C4-2B (cell line): Measurements from ENCODE around the gene SULT2B1.
"Not testable (repeated sequence)": the region's sequence is repeated elsewhere in the genome, so short reads cannot be mapped to it uniquely, and the experiment has no call there.

Experiments used
- H3K27ac ChIP-seq: fragments of 450-650 bp; 2 replicates; pipeline ENCODE4 v1.5.1; 2017
- CTCF ChIP-seq: fragments of 450-650 bp; conservative IDR thresholded peaks from 2 replicates; pipeline ENCODE4 v1.5.1; 2017; ENCODE audit warnings: mild to moderate bottlenecking
- ZFX ChIP-seq: fragments of 450-650 bp; IDR thresholded peaks from 2 replicates; pipeline ENCODE4 v1.6.1; 2017

SULT2B1 gene

GRCh38 chr19:48530770-48531169 is 21.2 kb upstream of the SULT2B1 start:
- peak overlapping the region; percentile 94 for H3K27ac ChIP-seq
- TF ChIP-seq ZFX = no peak
- no peak for TF ChIP-seq CTCF

GRCh38 chr19:48533770-48534169 is 18.2 kb upstream of the SULT2B1 start:
- no peak overlapping the region for H3K27ac ChIP-seq
- no peak for TF ChIP-seq CTCF
- TF ChIP-seq ZFX = no peak

DNA sequence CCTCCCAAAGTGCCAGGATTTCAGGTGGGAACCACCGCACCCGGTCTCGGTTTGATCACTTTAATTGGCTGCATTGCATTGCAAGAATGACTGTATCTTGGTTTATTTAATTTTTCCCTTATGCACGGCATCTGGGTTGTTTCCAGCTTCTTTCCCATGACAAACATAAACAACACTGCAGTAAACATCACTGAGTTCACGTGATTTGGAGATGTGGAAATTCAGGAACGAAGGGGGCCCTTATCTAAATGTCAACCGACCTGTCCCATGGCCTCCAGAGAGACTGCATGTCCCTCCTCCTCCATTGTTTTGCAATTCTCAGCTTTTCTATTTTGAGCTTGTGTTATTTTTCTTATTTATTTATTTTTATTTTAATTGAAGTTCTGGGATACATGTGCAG is 14.4 kb upstream of the SULT2B1 start:
- TF ChIP-seq CTCF = no peak
- TF ChIP-seq ZFX = no peak
- H3K27ac ChIP-seq = no peak overlapping the region

GRCh38 chr19:48538057-48538456 is 13.9 kb upstream of the SULT2B1 start:
- H3K27ac ChIP-seq = not testable (repeated sequence)

GRCh38 chr19:48539503-48540096 is 12.4 kb upstream of the SULT2B1 start:
- no peak for TF ChIP-seq CTCF
- no peak for TF ChIP-seq ZFX
- H3K27ac ChIP-seq = peak overlapping the region; percentile 14; the same call in 1 of the 2 replicates

DNA sequence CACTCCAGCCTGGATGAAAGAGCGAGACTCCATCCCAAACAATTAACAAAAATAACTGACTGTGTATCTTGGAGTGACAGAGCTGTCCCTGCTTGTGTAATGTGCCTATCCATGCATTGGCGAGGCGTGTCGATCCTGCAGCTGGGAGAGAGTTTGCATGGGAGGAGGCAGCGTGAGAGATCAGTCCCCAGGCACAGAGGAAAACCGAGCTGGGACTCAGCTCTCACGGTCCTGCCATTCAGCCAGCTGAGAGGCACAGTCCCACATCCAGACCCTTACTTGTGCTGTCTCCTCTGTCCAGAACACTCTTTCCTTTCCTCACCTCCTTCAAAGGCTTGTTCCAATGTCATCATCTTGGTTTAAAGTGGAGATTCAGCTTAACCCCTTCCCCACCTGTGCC is 11.9 kb upstream of the SULT2B1 start:
- no peak for TF ChIP-seq CTCF
- TF ChIP-seq ZFX = no peak

GRCh38 chr19:48541813-48542212 is 10.2 kb upstream of the SULT2B1 start:
- H3K27ac ChIP-seq = no peak overlapping the region; the same call in 1 of the 2 replicates
- TF ChIP-seq ZFX (no peak), CTCF (no peak)

More for the DNA sequence above, 11.9 kb upstream of the SULT2B1 start:
- peak overlapping the region; percentile 14; the same call in 1 of the 2 replicates for H3K27ac ChIP-seq

GRCh38 chr19:48543121-48543710 is 8.8 kb upstream of the SULT2B1 start:
- peak overlapping the region; percentile 85 for H3K27ac ChIP-seq
- peak; percentile 23; the same call in 1 of the 2 replicates for TF ChIP-seq ZFX
- TF ChIP-seq CTCF = no peak
